HG03460 (cell line): Measurements from ENCODE around the gene RIIAD1.

Experiments used
- ATAC-seq: cut with Tn5 transposase; IDR thresholded peaks from one replicate; pipeline ENCODE4 v1.9.1; 2021; ENCODE audit not compliant: unreplicated experiment

Gene RIIAD1

GRCh38 chr1:151710187-151710840 lies 11.0 kb upstream of the RIIAD1 start:
- ATAC-seq = no peak

DNA sequence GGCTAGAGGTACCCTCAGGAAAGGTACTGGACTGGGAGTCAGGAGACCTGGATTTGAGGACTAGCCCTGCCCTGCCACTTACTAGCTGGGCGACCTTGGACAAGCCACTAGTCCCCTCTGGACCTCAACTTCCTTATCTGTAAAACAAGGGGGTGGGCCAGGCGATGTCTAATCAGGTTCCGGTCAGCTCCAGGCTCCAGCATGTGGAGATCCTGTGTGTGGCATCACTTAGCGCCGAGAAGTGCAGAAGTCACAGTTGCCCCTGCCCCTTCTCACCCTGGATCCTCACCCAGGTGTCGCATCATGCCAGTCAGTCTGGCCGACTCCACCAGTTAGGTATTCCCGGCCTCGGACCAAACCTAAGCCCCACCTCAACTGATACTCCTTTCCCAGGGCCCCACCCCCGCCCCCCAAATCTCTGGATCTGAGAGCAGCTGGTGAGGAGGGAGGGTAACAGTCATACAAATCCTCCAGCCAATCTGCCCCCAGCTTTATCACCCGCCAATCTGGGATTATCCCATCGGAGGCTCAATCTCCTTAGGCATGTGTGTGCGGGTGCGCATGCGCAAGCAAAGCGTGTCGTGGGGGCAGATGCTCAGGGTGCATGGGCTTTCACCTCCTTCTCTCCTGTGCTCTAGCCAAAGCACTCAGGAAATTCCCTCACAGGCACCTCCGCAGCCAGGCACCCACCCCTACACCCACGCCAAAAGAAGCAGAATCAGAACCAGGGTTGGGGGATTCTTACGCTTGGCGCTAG lies 10.1 kb upstream of the RIIAD1 start:
- ATAC-seq = no peak

GRCh38 chr1:151711951-151712350 lies 9.4 kb upstream of the RIIAD1 start:
- no peak for ATAC-seq

DNA sequence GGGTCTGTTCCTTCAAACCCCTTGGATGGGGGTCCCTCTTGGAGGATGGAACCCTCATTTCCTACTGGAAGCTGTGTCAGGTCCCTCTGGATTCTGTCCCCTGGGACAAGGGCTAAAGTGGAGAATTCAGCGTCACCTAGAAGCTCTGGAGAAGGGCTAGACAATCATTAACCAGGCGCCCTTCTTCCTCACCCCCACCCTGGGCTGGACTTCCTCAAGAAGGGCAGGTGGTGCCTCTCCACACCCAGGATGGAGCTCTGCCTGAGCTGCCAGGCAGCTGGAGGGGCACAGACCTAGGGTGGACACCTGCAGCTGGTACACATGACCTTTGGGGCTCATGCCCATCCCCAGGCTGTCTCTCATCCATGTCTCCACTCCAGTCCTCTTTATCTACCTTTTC lies 8.3 kb upstream of the RIIAD1 start:
- no peak for ATAC-seq

- ATAC-seq = no peak
These were observed 7.4 kb upstream of the RIIAD1 start for GRCh38 chr1:151713874-151714273.

DNA sequence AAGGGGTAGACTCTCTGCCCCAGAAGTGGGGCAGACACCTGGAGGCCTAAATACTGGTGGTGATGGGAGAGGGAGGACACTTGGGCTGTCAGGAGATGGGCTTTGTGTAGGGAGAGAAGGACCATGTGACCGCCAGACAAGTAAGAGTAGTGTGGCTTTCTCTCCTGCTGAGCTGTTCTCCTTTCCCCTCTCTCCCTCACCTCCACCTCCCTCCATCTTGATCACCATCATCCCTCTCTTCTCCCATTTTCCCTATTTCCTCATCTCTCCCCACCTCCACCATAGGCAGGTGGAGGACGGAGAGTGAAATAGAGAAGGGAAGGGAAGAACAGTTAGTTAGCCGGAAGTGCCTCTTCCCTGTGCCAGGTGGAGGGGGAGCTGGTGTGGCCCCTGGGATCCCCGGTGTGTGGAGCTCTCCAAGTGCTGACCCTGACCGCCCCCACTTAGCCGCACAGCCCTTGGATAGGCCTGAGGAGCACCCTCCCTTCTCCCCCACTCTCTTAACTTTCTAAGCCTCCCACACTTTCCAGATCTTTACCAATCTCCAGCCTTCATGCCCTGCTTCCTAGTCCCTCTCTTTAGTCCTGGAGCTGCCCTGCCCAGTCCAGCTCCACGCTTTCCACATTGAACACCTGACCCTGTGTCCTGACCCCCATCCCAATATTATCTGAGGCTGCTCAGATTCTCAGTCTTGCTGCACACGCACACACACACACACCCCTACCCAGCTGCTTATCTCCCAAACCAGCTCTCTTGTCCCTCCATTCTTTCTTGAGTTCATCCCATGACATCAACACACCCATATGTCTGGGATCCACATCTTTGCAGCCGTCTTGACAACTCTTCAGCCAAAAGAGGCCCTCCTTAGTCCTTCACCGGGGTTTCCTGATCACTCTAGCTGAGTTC lies 6.2 kb upstream of the RIIAD1 start:
- ATAC-seq = no peak

DNA sequence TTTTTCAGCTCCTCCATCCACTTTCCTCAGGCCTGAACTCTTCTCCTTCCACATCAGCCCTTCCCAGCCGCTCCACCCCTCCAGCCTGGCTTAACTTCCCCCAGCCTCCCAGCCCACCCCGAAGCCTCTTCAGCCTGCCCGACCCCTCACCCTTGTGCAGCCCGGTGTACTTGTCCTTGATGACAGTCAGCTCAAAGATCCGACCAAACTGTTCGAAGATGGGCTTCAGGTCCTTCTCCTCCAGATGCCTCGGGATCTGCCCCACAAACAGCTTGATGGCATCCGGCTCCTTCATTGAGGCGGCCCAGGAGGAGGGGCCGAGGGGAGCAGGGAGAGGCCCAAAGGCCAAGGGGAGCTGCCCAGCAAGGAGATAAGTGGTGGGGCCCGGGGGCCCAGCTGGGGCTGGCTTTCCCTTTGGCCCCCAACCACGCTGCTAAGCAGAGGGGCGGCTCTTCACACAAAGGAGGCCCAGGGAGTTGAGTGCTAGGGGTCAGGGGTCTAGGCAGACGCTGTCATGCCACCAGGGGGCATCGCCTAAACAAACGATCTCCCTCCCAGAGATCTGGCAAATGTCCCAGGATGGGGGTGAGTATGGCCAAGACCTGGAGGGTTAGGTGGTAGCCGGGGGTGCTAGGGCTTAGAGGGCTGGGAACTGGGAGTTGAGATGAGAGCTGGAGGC lies 5.5 kb upstream of the RIIAD1 start:
- no peak for ATAC-seq

DNA sequence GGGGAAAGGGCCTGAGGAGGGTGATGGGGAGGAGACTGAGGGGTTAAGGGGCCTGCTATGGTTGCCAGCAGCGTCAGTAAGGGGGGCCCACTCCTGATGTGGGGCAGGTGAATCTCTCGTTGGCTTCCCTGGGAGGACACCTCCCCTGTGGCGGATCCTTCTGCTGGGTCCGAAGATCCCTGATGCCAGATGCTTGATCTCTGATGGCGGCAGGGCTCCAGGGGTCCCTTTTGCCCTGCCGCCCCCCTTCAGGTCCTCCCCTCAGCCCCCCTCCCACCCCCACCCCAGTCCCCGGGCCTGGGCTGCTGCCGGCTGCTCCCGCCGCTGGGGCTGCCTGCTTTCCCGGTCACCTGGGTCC lies 4.9 kb upstream of the RIIAD1 start:
- ATAC-seq = no peak

- no peak for ATAC-seq
These were observed 4.3 kb upstream of the RIIAD1 start, which contains the start of gene CELF3 for GRCh38 chr1:151716771-151717631. Gene CELF3, minus strand, starts transcription at chr1:151716803. Its CDS starts 783 bp downstream, at chr1:151716020.

- ATAC-seq = no peak
These were observed 3.3 kb upstream of the RIIAD1 start for GRCh38 chr1:151718011-151718431.

DNA sequence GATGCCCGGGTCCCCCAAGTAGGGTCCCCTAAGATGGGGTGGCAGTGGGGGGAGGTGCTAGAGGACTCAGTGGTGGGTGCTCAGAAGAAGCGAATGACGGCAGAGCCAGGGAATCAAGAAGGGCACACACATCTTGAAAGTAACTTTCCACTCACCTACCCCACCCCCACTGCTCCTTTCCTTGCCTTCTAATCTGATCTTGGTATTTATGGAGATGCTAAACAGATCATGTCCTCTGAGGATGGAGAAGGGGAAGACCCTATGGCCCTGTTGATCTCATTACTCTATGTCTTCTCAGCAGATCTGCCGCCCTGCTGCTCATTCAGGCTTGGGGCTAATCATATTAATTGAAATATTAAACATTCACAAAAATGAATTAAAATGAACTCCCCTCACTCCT lies 2.7 kb upstream of the RIIAD1 start:
- no peak for ATAC-seq

GRCh38 chr1:151720125-151720524 lies 1.2 kb upstream of the RIIAD1 start:
- ATAC-seq = no peak

- no peak for ATAC-seq
These were observed 768 bp upstream of the RIIAD1 start for GRCh38 chr1:151720554-151720953.

DNA sequence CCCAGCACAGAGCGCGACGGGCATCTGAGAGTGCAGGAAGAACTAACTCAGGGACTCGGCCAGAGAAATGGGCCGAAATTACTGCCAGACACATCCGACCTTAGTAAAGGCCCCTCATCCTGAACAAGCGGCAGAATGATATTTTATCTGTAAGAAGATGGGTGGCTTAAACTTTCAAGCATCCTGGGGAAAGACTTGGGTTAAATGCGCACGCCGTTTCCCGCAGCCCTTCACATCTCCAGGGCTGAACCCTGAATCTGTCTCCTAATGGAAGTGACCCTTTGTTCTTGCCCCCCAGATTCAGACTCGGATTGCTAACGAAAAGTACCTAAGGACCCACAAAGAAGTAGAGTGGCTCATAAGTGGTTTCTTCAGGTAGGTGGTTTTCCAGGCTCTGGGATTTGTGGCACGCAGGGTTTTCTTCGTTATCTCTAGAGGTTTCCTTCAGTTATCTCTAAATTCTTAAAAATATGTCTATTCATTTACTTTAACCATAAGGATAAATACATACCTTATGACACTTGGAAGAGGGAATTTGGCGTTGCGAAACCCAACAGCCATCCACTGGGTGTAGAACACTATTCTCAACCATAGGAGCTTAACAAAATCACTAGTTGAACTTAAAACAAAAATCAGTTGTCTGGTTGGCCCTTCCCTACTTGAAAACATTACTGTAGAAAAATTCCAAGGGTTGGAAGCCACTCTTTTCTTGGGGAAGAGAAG lies 627 bp downstream of the RIIAD1 start:
- no peak for ATAC-seq

- no peak for ATAC-seq
These were observed 2.5 kb downstream of the RIIAD1 start for GRCh38 chr1:151723726-151724370.

- ATAC-seq = no peak
These were observed 7.1 kb downstream of the RIIAD1 start for GRCh38 chr1:151728151-151729054.

- ATAC-seq = no peak
These were observed 8.0 kb downstream of the RIIAD1 start for GRCh38 chr1:151729157-151729965.
